Ecto neural progenitor cell (in vitro differentiated cells): Measurements from ENCODE around the gene BABAM2.

Experiments used
- DNase-seq: peaks from one replicate; pipeline ENCODE4 v3.0.0-alpha.2; 2018; ENCODE audit warnings: low spot score

BABAM2 gene

DNA sequence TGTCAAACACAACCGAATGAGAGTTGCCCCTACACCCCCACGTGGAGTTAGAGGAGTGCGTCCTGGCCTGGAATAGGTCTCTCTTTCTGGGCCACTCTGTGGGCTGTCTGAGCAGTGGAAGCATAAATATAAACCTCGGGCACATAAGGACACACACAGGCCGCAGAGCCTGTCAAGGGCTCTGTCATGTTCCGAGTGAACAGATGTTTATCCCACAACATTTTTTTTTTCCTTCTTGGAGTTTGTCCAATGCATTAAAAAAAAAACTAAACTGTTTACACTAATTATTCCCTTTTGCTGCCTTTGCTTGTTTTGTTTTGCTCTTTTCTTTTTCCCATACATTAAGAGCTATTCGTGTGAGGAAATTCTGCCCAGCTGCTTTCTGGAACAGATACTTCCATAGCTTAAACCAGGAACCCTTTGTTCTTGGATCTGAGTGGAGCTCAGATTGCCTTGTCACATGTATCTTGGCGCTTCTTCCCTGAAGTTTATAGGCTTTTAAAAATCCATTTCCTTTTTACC, 273.8 kb downstream of the BABAM2 start:
- DNase-seq, result no peak

DNA sequence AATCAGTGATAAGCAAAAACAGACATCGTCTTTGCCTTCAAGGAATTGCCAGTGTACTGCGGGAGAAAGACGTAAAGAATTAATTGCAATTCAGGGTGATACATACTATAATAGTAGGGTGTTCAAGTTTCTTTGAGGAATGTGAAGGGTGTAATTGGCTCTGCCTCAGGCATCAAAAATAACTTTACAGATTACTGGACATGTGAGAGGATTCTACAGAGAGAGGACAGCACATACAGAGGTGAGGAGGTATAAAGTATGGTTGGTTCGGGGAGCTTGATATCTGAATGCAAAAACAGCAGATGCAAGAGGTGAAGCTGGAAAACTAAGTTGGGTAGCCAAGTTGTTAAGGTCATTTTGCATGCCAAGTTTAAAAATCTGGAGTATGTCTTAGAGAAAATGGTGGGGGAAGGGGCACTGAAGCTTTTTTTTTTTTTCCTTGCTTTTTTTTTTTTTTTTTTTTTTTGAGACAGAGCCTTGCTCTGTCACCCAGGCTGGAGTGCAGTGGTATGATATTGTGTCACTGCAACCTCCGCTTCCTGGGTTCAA, 274.6 kb downstream of the BABAM2 start:
- DNase-seq, result no peak

DNA sequence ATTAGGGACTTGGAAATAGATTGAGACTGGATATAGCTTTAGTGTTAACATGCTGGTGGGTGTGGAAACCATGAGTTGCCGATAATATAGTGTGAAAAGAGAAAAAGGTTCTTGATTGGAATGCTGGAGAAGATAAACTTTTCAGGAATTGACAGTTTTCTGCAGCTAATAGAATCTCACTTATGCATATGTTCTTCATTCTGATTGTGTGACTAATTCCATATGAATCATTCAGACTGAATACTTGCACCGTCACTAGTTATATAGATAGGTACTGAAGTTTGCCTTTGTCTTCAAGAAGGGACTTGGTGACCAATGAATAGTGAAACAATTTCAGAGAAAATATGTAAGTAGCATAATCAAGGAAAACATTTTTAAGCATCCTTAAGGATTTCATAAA, 276.4 kb downstream of the BABAM2 start:
- DNase-seq, result no peak

DNA sequence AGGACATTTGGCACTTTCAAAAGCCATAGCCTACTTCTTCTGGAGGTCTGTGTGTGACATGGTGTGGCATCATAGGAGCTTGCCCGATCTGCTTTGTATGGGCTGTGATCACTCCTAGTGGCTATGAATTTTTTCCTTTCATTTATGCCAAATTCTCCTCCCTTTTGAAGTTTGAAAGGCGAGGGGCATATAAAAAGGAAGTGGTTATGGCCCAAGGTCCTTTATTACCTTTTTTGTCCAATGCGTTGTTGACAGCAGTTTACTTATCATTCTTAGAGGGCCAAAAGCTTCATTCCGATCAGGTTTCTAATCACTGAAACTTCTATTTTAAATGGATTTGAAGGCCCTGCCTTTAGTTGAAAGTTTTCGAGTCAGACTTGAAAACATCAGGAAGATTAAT, 277.8 kb downstream of the BABAM2 start:
- DNase-seq, result no peak

DNA sequence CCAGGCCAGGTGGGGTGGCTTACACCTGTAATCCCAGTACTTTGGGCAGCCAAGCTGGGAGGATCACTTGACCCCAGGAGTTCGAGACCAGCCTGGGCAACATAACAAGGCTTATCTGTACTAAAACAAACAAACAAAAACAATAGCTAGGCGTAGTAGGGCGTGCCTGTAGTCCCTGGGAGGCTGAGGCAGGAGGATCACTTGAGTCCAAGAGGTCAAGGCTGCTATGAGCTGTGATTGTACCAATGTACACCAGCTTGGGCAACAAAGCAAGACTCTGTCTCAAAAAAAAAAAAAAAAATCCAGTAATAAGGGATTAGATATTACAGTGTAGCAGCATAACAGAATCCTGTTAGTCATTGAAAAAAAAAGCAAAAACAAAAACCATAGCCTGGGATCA, 279.0 kb downstream of the BABAM2 start:
- DNase-seq, result no peak

DNA sequence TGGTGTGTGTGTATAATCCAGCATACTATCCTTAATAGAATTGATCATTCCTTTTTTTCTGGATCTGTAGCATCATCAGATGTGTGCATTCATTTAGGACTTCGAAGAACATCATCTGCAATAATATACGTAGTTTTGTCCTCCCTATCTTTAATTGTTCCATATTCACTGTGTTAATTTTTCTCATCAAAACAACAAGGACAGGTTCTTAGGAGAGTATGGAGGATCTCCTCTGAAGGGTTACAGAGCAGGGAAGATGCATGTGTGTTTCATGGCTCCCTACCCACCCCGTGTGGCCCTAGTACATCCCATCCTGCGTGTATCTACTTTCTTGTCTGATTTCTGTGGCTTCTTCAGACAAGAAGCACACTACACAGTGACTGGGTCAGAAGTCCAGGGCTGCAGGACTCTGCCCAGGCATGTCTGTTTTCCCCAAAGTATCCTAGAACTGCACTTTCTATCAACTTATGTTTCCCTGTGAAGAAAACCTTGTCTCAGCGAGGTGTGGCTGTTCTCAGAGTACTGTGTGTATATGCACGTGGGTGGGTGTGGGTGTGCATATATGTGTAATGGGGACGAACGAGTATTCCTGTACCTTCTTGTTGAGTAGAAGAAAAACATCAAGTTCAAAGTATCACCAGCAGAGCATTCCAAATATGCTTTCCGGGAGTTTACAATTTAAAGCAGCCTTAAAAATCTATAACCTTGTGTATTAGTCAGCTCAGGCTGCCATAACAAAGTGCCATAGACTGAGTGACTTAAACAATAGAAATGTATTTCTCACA, 281.8 kb downstream of the BABAM2 start:
- DNase-seq, result no peak

DNA sequence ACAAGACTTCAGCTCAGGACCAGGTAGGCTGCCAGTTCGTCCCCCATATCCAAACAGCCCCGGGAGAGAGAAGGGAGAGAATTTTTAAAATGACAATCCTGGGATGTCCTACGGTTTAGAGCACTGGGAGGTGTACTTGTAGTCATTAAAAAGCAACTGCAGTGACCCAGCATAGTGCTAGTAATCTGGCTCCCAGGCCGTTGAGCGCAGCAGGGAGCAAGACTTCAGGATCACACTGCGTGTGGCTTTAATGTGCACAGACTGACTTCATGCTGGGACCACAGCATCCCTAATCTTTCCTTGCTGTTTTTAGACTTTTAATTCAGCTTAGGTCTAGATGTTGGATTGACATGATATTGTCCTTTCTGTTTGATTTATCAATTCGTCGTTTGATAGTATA, 282.8 kb downstream of the BABAM2 start:
- no peak for DNase-seq

DNA sequence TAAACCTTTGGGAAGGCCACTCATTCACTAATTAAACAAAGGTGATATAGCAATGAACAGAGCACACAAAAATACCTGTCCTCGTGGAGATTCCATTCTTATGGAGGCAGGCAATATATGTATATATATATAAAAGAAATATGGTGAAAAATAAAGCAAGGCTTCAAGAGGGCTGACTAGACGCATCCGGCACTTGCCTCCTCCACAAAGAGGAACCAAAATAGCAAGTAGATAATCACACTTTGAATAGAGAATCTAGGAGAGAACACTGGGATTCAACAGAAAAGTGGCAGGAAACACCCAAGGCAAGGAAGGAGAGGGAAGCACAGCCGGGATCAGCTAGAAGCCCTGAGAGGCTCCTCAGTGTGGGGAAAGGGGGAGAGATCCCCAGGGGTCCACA, 283.7 kb downstream of the BABAM2 start:
- DNase-seq, result no peak

DNA sequence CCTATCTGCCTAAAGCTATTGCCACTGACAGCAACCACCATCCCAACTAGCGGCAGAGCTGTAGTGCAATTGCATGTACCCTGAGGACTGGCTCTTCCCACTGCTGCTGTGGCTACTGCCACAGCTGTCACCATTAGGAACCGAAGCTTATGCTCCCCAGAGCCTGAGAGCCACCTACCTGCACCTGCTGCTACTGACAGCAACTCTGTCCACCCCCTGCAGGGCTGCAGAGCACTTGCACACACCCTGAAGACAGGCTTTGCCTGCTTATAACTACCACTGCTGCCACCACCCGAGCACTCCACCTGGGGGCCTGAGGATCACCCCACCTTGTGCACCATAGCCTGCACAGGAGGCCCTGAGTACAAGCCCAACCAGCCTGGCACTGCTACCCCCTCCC, 284.5 kb downstream of the BABAM2 start:
- DNase-seq, result no peak

DNA sequence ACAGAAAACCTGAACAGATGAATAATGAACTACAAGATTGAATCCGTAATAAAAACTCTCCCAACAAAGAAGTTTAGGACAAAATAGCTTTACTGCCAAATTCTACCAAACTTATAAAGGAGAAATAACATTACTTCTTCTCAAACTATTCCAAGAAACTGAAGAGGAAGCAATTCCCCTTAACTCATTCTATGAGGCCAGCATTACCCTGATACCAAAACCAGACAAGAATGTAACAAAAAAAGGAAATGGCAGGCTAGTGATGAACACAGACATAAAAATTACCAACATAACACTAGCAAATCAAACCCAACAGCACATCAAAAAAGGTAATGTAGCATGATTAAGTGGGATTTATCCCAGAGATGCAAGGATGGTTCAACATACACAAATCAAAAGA, 288.4 kb downstream of the BABAM2 start:
- DNase-seq, result no peak

DNA sequence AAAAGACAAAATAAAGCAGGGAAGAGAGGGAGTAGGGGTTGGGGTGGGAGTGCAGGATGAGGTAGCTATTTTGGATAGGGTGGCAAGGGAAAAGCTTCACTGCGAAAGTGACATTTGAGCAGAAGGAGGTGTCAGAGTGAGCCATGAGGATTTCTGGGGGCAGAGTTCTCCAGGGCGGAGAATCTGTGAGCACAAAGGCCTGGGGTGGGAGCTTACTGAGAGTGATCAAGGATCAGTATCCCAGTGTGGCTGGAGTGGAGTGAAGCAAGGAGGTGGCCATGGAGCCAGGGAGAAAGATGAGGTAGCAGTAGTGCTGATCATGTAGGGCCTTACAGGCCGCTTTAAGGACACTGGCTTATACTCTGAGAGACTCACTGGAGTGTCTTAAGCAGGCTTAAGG, 291.3 kb downstream of the BABAM2 start:
- DNase-seq, result no peak

DNA sequence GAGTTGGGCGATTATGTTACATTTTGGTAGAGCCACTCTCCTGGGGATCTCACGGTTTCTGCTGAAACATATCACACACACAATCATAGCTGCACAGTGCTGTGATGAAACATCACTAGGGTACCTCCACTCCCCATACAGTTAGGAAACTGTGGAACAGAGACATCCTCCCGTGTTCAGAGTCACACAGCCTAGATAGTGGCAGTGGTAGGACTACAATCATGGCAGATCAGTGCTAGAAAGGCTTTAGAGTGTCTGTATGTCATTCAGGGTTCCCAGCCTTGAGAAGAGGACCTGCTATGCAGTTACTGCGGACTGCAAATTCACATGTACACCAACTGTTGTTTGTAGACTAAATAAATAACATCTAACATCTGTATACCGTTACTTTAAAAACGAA, 291.8 kb downstream of the BABAM2 start:
- no peak for DNase-seq

DNA sequence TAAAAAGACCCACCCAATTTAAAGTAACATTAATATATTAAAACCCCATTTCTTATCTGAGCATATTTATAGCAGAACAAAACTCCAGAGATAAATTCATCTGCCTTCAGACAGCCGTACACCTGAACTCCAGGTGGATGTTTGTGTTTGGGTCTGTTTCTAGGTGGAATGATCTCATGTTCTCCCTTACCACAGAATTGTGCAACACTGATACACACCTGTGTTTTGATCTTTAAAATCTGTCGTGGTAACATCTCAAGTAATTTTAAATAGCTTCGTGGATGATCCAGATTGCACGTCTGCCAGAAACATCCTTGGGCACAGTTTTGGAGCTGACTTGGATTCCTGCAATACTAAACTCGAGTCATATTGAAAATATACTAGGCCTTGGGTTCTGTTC, 294.6 kb downstream of the BABAM2 start:
- no peak for DNase-seq

DNA sequence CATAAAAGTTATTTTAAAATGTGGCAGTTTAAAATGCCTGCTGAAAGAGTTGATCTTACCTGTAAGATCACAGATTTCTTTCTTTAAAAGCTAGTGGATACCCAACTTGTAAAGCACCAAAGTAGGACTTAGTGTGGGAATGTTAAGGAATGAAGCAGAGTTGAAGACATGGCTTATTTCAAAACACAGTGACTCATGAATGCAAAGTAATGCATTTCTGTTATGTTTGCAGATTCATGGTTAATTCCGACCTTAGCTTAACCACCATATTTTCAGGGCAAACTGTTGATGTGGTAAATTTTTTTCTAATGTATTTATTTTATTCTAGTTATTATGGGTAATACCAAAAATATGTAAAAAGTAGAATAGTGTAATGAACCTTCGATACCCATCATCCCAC, 295.4 kb downstream of the BABAM2 start:
- DNase-seq, result no peak

DNA sequence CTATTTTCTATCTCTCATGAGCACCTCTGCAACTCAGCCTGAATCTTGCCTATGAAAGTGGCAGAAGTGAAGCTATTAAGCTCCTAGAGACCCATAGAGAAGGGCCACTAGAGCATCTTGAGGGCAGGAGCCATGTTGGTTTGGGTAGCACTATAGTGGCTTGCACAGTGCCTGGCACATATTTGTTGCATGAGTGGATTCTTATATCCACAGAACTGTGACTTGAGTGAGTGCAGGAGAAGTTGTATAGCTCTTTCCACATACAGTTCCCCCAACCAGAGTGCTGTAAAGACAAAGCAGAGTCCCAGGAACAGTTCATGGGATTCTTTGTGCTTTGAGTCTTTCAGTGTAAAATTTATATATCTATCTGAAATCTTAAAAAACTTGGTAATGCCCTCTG, 296.7 kb downstream of the BABAM2 start:
- DNase-seq, result no peak

DNA sequence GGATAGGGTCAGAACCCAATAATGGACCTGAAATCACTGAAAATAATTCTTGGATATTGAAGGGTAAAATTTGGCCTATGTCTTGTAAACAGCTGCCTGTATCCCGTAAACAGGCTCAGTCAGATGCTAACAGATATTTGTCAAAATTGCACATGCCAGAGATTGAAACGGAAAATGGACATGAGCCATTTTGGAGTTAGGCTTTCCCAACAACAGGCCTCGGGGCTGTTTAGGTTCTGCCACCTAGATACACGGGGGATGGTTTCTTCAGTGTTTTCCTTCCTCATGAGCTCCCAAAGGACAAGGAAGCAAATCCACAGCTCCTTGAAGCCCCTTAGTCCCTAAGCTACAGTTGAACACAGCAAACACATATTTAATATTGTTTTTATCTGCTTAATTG, 297.9 kb downstream of the BABAM2 start:
- DNase-seq, result no peak

DNA sequence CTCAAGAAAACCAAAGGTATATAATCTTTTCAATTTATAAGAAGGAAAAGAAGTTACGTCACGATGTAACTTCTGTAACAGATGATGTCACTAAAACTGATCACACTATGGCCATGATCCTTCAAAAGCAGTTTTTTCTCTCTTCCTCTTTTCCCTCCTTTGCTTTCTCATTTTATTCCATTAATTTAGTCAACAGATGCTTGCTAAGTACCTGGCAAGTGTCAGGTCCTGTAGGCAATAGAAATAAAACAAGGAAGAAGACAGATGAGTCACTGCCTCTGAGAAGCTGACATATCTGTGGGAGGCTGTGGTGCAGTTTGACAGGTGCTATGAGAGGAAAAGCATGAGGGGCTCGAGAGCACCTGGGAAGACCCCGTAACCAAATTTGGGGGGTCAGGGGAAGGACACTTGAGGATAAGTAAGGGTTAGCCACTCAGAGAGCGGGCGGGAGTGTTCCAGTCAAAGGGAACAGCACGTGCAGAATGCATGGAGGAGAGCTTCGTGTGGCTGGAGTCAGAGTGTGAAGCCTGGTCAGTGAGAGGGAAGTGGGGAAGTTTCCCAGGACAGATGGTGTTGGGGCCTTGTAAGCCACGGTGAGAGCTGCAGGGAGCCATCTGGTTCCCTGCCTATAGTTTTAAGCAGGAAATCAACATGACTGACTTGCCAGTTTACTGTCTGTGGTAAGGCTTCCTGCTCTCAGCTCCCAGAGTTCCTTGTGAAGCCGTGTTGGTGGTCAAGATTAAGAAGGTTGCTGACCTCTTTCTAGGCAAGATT, 303.3 kb downstream of the BABAM2 start:
- no peak for DNase-seq

DNA sequence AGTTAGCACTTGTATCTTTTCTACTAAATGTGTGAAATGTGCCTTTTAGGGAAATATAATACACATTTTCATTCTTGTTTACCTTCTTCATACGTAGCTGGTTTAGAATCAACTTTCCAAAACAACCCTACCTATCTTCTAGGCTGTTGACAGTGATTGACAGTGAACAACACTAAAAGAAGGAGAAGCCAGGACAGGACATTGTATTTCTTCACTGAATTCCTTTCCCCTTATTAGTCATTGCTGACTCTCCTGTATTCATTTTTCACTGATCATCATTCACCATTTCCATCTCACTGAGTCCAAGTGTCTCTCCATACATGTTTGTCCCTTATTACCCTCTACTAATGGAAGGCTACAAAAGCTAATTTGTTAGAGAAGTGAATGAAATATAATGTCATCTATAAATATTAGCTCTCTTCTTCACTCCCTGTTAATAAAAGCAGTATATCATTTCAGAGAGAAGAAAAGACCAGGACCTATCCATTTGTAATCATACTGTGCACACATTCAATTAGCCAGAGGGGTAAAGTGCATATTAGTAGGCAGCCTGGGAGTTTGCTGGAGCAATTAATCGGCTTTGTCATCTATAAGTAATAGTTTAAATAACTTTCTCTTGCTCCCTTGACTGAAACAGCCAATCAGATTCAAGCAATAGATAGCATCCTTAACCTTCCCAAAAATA, 309.6 kb downstream of the BABAM2 start:
- DNase-seq, result no peak

DNA sequence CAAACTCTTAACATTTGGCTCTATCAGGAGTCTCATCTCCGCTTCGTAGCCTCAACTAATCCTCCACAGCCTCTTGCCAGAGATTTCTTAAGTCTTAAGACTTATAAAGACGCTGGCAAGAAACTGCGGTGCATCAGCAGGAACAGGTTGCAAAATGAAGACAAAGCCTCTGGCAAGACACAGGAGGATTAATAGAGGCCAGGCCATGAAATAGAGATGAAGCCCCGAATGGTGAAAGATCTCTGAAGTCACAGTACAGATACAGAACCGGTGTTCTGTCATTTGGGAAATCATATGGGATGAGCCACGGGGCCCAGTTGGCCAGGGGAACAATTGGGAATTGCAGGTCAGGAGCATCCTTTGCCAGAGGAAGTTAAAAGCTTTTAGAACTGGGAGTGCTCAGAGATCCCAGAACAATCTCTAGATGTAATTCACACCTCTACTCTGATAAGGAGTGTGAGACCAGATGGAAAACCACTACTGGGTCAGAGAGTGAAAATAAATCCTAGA, 311.2 kb downstream of the BABAM2 start:
- no peak for DNase-seq

DNA sequence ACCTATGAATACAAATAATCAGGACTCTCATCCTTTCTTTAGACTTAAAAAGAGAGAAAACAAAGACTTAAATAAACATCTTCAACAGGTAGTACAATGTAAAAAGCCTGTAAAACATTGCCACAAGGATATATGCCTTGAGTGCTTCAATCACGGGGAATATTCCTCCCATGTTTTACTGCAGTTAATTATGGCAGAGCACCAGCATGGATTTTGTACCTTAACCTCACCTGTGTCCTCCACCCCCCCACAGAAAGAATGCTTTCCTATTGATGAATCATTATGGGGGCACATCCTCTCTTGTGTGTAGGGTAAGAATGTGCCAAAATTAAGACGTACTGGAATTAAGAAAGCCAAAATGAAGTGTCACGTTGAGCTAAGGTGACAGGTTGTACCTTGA, 312.2 kb downstream of the BABAM2 start:
- no peak for DNase-seq

DNA sequence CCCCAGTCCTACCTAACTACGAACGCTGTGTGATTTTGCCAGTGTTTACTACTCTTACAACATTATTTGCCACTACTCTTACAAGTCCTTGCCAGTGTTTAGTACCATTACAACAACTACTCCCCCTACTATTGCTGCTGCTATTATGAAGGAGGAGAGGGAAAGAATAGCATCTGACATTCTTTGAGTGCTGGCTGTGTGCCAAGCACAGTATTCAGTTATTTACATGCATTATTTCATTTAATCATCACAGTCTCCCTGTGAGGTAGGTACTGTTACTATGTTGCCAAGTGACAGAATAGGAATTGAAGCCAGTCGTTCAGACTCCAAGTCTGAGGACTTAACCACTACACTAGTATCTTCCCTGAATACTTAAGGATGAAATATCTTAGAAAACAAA, 316.2 kb downstream of the BABAM2 start:
- no peak for DNase-seq

DNA sequence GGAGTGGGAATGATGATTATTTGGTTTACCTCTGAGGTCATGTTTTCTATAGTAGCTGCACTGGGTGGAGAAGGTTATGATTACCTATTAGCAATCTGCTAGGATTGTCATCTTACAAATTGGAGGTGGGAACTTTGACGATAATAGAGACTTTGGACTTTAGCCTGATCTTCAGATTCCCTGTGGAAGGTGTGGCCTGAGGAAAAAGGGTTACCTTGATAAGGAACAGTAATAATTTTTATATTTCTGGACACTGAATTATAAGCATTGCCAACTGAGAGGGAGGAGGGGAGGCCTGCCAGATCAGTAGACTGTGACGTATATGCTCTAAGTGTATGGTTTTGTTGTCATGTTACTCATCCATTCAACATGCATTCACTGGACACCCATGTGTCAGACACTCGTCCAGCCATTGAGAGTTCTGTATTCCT, 318.7 kb downstream of the BABAM2 start:
- DNase-seq, result no peak
